Sigmoid colon (tissue), 7 donors: ENCODE results near the gene LEKR1. TPM values are rescaled to one million over a fixed set of nuclear protein-coding genes. Genes with fewer than 3 reads are reported as not detected.

ENCODE experiments used
- DNase-seq: peaks from one replicate; pipeline ENCODE4 v3.0.0-alpha.2; 2019
- H3K27ac ChIP-seq, 4 donors: fragments of 200-600 bp; sonication (generic); one replicate each; pipeline ENCODE4 v1.5.1; 2016 to 2019; ENCODE audit warnings: mild to moderate bottlenecking in 1 of 4
- H3K27me3 ChIP-seq, 3 donors: fragments of 200-600 bp; sonication (generic); one replicate each; pipeline ENCODE4 v1.5.1; 2019; ENCODE audit warnings: mild to moderate bottlenecking in 1 of 3
- H3K36me3 ChIP-seq, 4 donors: fragments of 200-600 bp; sonication (generic); one replicate each; pipeline ENCODE4 v1.5.1; 2016 to 2019
- H3K4me1 ChIP-seq, 4 donors: fragments of 200-600 bp; sonication (generic); one replicate each; pipeline ENCODE4 v1.5.1; 2017 to 2019
- H3K4me3 ChIP-seq, 4 donors: fragments of 200-600 bp; sonication (generic); one replicate each; pipeline ENCODE4 v1.5.1; 2017 to 2019; ENCODE audit warnings: mild to moderate bottlenecking in 2 of 4, moderate library complexity in 1 of 4
- H3K9me3 ChIP-seq, 4 donors: fragments of 200-600 bp in 3 of 4; sonication (generic) in 3 of 4; one replicate each; pipeline versions ENCODE4 v1.5.1 to v1.6.1; 2013 to 2019
- CTCF ChIP-seq, 4 experiments: fragments of 450-650 bp in 3 of 4; fragments of 200-600 bp in 1 of 4; IDR thresholded peaks; one replicate each; pipeline ENCODE4 v1.5.1; 2016 to 2019; ENCODE audit warnings: antibody characterized with exemption in 4 of 4, mild to moderate bottlenecking in 3 of 4, moderate library complexity in 2 of 4
- EP300 ChIP-seq, 4 donors: sonication (generic); formaldehyde crosslinking; IDR thresholded peaks; one replicate each; pipeline ENCODE4 v1.6.1; 2017; ENCODE audit warnings: antibody characterized with exemption in 4 of 4
- POLR2A ChIP-seq, 2 donors: fragments of 450-650 bp; IDR thresholded peaks; one replicate each; pipeline ENCODE4 v1.6.1; 2016; ENCODE audit warnings: antibody characterized with exemption in 2 of 2, mild to moderate bottlenecking in 2 of 2, moderate library complexity in 2 of 2
- POLR2AphosphoS5 ChIP-seq, 4 donors: sonication (generic); formaldehyde crosslinking; IDR thresholded peaks; one replicate each; pipeline ENCODE4 v1.6.1; 2017; ENCODE audit warnings: antibody characterized with exemption in 4 of 4
- WGBS, 2 donors: extraction: QIAGEN DNeasy Blood & Tissue Kit; methylation state at CpG; one replicate each; pipeline ENCODE4 v1.1.7; 2013; 5-methylcytosine and 5-hydroxymethylcytosine counted together
- intact Hi-C: fragments of 100-400 bp; cut with DNase I; formaldehyde crosslinking; loops from one replicate; pipeline ENCODE4 v1.15.1; 2023
- polyA plus RNA-seq, 3 donors: library from polyadenylated mRNA; stranded (reverse); fragments of 200-250 nt; gene quantifications; one replicate each; pipeline ENCODE4 v1.2.3, GENCODE V29; 2013
- small RNA-seq, 3 donors: library from RNA; depleted of rRNA; stranded (forward); fragments of <200 nt; gene quantifications; one replicate each; pipeline ENCODE3, GENCODE V24; 2016
- total RNA-seq, 4 donors: library from RNA; depleted of rRNA; stranded (reverse); fragments of >200 nt; gene quantifications; one replicate each; pipeline ENCODE4 v1.1.0, GENCODE V29; 2016
- donor health status: healthy with polysubstance abuse.
- donor health status: Bipolar disorder and iron deficiency.
- donor health status: healthy.

The LEKR1 gene
- total and polyA plus RNA-seq, 7 donors = 0.36 to 1.7 (median 0.70) TPM; not detected in 1

GRCh38 chr3:157094751-157095480 is 268.8 kb downstream of the LEKR1 start:
- TF ChIP-seq EP300 (IDR thresholded peaks at IDR 0.05) (no peak), CTCF (IDR thresholded peaks at IDR 0.05) (no peak), POLR2A (IDR thresholded peaks at IDR 0.05) (no peak), POLR2AphosphoS5 (IDR thresholded peaks at IDR 0.05) (no peak)
- WGBS, 2 donors = 83 to 89% methylated on average over 5 of the region's 5 CpGs
- Histone ChIP-seq H3K27ac (no peak overlapping the region), H3K27me3 (no peaks in the 10 kb centered on the region), H3K4me1 (peaks cover 0 to 49% (median 32%) of the 10 kb centered on the region in 4 donors), H3K36me3 (no peaks in the 10 kb centered on the region), H3K9me3 (no peaks in the 10 kb centered on the region), H3K4me3 (no peak overlapping the region)
- DNase-seq = no peak
- intact Hi-C loops = no loop called here

Small RNA genes within 50 kb of the gene (small RNA-seq; reads per million reads assigned to genes)
- 0 reads per million in 3 donors for gene KLF3P2

Other genes with a start within 250 kb of the LEKR1 start
- 10 to 100 TPM; 25.3 to 42.8 (median 27.0) TPM for gene TIPARP, start 151.8 kb upstream of the LEKR1 start, total RNA-seq
- gene TIPARP, start 151.8 kb upstream of the LEKR1 start, polyA plus RNA-seq = 10 to 100 TPM; 12.2 to 26.6 (median 18.0) TPM